TTC549 (cell line): ENCODE data around the gene FAM124A.

Experiments used
- FAIRE-seq: peaks from 2 replicates; lab custom pipeline; 2012; peaks lifted over from hg19 to GRCh38; lab: Jason Lieb, UNC

FAM124A gene

GRCh38 chr13:51221108-51221507 lies 1.1 kb upstream of the FAM124A start:
- FAIRE-seq, result no peak

- no peak for FAIRE-seq
These were observed 543 bp upstream of the FAM124A start for GRCh38 chr13:51221674-51222036.

GRCh38 chr13:51222686-51223559 lies 725 bp downstream of the FAM124A start:
- FAIRE-seq, result no peak

- FAIRE-seq, result no peak
These were observed 1.5 kb downstream of the FAM124A start for GRCh38 chr13:51223560-51224270.

- FAIRE-seq, result no peak
These were observed 2.8 kb downstream of the FAM124A start for GRCh38 chr13:51225029-51225428.

- FAIRE-seq, result no peak
These were observed 5.2 kb downstream of the FAM124A start for GRCh38 chr13:51227404-51227803.

GRCh38 chr13:51229101-51229719 lies 7.0 kb downstream of the FAM124A start:
- no peak for FAIRE-seq

- no peak for FAIRE-seq
These were observed 7.5 kb downstream of the FAM124A start for GRCh38 chr13:51229731-51230130.

GRCh38 chr13:51230477-51231105 lies 8.4 kb downstream of the FAM124A start:
- no peak for FAIRE-seq

- FAIRE-seq, result no peak
These were observed 9.3 kb downstream of the FAM124A start for GRCh38 chr13:51231456-51231855.

- no peak for FAIRE-seq
These were observed 10.1 kb downstream of the FAM124A start for GRCh38 chr13:51232328-51232727.

- no peak for FAIRE-seq
These were observed 11.1 kb downstream of the FAM124A start for GRCh38 chr13:51233117-51233826.

GRCh38 chr13:51234676-51235075 lies 12.5 kb downstream of the FAM124A start:
- FAIRE-seq, result no peak

- no peak for FAIRE-seq
These were observed 13.0 kb downstream of the FAM124A start for GRCh38 chr13:51235186-51235585.

GRCh38 chr13:51235756-51236490 lies 13.7 kb downstream of the FAM124A start:
- FAIRE-seq, result no peak

GRCh38 chr13:51236491-51236792 lies 14.2 kb downstream of the FAM124A start:
- FAIRE-seq, result no peak

- FAIRE-seq, result no peak
These were observed 15.2 kb downstream of the FAM124A start for GRCh38 chr13:51237386-51237785.

GRCh38 chr13:51237887-51238286 lies 15.7 kb downstream of the FAM124A start:
- no peak for FAIRE-seq

- FAIRE-seq, result no peak
These were observed 18.0 kb downstream of the FAM124A start for GRCh38 chr13:51240178-51240577.

GRCh38 chr13:51240958-51241357 lies 18.8 kb downstream of the FAM124A start:
- no peak for FAIRE-seq

GRCh38 chr13:51241720-51242119 lies 19.5 kb downstream of the FAM124A start:
- no peak for FAIRE-seq

GRCh38 chr13:51243227-51243626 lies 21.0 kb downstream of the FAM124A start:
- FAIRE-seq, result no peak
